ENCODE data around the gene NXNL1.

NXNL1 gene

GRCh38 chr19:17419154-17419620 is 41.5 kb downstream of the NXNL1 start:
- DNase-seq (ENCODE audit: low read depth) = no peak

- DNase-seq (ENCODE audit: low read depth) = no peak
Measured at GRCh38 chr19:17418710-17419109, 42.0 kb downstream of the NXNL1 start.

GRCh38 chr19:17415121-17415520 is 45.6 kb downstream of the NXNL1 start:
- no peak for DNase-seq (ENCODE audit: low read depth)

GRCh38 chr19:17414097-17414496 is 46.6 kb downstream of the NXNL1 start:
- no peak for DNase-seq (ENCODE audit: low read depth)

GRCh38 chr19:17411801-17412200 is 48.9 kb downstream of the NXNL1 start:
- DNase-seq (ENCODE audit: low read depth) = no peak

- DNase-seq (ENCODE audit: low read depth) = no peak
Measured at GRCh38 chr19:17409990-17410389, 50.7 kb downstream of the NXNL1 start.

GRCh38 chr19:17406887-17407196 is 53.9 kb downstream of the NXNL1 start:
- DNase-seq (ENCODE audit: low read depth) = no peak

GRCh38 chr19:17406046-17406886 is 54.5 kb downstream of the NXNL1 start:
- no peak for DNase-seq (ENCODE audit: low read depth)

All from activated gamma-delta T cell treated with anti-CD3 and anti-CD28 coated beads, Interleukin-2, amount 50 U/mL, for 16 hours (primary cell).